DMS 273 (cell line): ENCODE measurements around the gene SALL4.
"Not testable (repeated sequence)": the region's sequence is repeated elsewhere in the genome, so short reads cannot be mapped to it uniquely, and the experiment has no call there.

ENCODE experiments used
- DNase-seq: peaks from one replicate; lab custom pipeline; 2025; ENCODE audit not compliant: unreplicated experiment; lab: John Stamatoyannopoulos, UW

Gene SALL4

DNA sequence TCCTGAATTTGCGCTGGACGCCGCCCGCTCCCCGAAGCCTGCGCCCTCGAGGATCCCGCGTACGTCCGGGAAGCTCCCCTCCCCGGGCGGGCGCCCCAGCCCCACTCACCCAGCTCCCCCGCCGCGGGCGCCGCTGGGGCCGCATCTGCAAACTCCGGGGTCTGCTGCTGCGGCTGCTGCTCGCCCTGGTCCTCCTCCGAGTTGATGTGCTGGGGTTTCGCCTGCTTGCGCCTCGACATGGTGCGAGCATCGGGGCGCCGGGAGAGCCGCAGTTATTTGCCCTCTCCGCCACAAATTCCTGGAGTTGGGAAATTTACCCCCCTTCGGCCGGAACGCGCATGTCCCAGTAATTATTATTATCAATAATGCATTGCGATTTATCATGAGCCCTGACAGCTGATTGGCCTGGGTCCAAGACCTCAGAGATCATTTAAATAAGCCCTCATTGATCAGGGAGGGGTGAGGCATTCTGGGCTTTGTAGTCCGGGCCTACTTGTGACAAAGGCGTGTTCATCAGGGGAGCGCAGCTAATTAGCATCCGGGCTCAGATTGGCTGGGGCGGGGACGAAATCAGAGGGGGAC lies at the start of gene SALL4:
SALL4 (minus strand) TSS at position 352 of the 582 bp plus-strand sequence; CDS start at position 239, 113 bp downstream.
- no peak for DNase-seq

DNA sequence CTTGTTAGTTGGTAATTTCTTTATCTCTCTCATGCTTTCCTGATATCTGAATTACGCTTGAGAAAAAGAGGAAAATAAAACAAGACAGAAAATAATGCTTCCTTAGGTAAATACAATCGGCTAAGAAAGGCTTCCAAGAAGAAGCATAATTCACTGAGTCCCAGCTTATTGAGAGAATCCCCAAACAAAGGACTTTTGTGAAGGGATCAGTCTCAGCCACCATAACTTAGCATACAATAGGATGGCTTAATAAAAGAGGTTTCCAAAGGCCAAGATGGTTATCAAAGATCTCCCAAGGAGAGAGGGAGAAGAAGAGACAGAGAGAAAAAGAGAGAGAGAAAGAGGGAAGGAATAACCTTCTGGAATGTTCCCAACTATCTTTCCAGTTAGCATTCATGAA lies 46.0 kb upstream of the SALL4 start:
- DNase-seq, result no peak

DNA sequence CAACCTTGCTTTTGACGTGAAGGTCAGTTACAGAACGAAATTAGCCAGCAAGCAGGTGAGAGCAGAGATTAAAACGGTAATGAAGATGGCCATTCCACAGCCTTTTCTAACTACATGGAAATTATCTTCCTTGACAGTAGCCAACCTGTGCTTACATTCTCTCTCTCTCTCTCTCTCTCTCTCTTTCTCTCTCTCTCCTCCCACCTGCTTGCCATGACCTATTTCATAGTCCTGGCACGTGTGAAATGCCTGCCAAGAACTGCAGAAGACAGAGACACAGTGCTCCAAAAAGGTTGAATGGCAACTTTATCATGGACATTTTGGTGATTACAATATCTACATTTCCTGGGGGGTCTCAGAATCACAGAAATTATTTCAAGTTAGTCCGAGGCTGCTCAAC lies 38.5 kb upstream of the SALL4 start:
- no peak for DNase-seq

DNA sequence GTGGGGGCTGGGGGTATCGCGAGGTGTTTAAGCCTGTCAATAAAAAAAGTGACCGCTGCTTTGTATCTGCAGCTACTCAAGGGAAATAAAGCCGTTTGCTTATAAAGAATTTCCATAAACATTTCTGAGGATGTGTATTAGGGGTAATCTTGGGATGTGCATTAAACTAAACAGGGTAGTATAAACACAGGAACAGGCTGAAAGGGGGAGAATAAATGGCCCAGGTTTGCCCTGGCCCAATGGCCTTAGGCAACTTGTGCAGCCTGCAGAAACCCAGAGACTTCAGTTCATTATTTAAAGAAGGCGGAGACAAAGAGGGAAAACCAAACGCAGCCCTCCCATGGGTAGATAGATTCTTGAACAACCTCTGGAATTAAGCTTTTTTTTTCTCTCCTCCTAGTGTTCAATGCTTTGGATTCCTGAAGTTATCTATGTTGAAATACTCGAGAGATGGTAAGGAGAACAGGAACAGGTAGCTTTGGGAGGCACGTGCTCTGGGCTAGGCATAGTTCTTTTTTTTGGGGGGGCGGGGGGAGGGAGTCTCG lies 35.6 kb upstream of the SALL4 start:
- no peak for DNase-seq

DNA sequence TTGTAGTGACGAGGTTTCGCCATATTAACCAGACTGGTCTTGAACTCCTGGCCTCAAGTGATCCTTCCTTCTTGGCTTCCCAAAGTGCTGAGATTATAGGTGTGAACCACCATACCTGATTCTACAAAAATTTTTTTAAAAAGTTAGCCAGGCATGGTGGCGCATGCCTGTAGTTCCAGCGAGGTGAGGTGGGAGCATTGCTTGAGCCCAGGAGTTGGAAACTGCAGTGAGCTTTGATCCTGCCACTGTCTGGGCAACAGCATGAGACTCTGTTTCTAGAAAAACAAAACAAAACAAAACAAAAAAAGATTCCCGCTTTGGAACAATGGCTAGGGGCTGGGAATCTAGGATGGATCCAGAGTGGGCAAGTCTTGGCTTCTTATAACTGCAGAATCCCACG lies 35.1 kb upstream of the SALL4 start:
- DNase-seq, result no peak

DNA sequence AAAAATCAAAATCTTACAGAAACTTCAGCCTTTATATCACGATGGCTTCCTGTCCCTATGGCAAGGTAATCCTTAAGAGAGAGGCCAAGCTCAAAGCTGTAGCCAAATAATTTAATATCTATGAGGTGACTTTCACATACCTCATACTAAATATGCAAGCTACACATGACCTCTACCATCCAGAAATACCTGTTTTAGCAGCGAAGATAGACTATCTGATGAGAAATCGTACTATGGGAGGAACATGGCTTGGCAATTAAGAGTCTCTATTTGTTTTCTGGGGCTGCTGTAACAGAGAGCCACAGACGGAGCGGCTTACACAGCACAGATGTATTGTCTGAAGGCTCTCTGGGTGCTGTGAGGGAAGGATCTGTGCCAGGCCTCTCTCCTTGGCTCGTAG lies 31.0 kb upstream of the SALL4 start:
- no peak for DNase-seq

DNA sequence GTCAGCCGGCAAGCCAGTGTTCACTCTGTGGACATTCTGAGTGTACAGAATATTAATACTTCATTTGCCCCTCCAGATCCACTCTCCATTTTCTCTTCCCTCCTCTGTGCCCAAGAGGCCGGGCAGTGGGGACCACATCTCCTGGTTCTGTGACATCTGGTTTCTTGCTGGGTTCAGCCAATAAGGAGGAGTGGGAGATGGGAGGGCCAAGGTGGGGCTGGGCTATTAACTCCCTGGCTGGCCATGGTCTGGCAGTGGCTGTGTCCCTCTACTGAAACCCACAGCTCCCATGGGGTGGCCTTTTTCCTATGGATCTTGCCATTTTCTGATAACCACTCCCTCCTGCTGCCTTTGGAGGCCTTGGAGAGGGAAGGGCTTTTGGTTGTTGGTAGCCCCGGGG lies 30.0 kb upstream of the SALL4 start:
- DNase-seq, result no peak

DNA sequence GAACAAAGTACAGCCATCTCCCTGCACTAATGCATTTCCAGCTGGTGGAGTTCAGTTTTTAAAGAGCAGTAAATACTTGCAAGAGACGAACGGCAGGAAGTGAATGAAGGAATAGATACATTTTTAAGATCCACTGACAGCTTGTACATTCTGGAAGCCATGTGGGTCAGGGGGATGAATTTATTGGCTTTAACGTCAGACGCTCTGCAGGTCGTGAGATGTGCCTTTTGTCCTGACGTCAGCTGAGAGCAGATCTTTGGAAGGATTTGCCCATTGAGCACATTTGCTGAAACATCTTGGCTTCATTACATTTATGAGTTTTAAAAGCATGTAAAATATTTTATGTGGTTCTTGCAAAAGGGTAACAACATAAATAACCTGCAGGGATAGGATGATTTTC lies 29.5 kb upstream of the SALL4 start:
- no peak for DNase-seq

DNA sequence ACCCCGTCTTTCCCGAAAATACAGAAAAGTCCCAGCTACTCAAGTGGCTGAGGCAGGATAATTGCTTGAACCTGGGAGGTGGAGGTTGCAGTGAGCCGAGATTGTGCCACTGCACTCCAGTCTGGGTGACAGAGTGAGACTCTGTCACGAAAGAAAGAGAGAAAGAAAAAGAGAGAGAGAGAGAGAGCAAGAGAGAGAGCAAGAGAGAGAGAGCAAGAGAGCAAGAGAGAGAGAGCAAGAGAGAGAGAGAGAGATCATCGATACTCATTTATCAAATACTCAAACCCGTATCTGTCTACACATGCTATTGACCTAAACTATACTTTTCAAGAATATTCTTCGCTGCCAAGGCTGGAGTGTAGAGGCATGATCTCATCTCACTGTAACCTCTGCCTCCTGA lies 28.2 kb upstream of the SALL4 start:
- no peak for DNase-seq

DNA sequence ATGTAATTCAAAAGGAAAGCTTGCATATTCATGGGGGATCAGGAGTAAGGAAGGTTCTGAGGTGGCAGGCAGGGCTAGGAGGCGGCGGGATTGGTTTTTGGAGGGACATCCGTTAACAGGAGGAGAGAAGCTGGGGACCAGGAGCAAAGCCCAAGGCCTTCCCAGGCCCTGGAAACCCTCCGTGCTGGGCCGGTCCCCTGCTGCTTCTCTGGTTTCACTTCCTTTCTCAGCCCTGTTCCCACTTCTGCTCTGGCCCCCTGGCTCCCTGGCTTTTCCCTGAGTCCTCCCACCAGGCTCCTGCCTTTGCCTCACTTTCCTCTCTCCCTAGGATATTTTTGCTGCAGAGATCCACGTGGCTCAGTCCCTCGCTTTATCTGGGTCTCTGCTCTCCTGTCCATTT lies 26.4 kb upstream of the SALL4 start:
- no peak for DNase-seq

DNA sequence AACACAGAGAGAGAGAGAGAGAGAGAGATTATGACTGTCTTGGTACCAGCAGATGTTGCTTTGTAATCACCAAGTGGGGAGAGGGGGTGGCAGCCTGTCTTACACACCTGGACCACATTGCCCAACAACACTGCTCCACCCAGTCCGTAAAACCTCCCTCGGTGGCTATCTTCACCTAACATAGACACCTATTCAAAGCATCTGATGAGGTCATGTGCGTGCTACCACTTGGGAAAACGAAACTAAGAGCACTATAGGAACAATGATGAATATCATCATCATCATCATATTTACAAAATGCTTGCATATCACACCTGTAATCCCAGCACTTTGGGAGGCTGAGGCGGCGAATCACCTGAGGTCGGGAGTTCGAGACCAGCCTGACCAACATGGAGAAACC lies 24.1 kb upstream of the SALL4 start:
- no peak for DNase-seq

DNA sequence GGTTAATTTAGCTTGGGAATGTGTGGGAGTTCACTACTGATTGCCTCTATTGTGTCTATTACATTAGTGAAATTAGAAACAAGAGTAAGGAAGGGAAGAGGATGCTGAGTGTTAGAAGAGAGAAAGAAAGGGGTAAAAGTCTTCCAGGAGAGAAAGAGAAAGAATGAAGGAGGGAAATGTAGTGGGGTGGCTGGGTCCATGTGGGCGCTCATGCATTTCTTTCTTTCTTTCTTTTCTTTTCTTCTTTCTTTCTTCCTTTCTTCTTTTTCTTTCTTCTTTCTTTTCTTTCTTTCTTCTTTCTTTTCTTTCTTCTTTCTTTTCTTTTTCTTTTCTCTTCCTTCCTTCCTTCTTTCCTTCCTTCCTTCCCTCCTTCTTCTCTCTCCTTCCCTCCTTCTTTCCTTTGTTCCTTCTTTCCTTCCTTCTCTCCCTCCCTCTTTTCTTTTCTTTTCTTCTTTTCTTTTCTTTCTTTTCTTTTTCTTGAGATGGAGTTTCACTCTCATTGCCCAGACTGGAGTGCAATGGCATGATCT lies 16.2 kb upstream of the SALL4 start:
- no peak for DNase-seq

DNA sequence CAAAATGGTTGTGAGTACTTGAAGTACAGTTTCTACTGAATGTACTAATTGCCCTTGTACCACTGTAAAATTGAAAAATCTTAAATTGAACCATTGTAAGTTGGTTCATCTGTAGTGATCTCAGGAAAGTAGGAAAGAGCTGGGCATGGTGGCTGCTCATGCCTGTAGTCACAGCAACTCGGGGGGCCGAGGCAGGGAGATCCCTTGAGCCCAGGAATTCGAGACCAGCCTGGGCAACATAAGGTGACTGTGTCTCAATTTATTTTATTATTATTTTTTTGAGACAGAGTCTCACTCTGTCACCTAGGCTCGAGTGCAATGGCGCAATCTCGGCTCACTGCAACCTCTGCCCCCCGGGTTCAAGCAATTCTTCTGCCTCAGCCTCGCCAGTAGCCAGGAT lies 14.5 kb upstream of the SALL4 start:
- DNase-seq, result not testable (repeated sequence)

DNA sequence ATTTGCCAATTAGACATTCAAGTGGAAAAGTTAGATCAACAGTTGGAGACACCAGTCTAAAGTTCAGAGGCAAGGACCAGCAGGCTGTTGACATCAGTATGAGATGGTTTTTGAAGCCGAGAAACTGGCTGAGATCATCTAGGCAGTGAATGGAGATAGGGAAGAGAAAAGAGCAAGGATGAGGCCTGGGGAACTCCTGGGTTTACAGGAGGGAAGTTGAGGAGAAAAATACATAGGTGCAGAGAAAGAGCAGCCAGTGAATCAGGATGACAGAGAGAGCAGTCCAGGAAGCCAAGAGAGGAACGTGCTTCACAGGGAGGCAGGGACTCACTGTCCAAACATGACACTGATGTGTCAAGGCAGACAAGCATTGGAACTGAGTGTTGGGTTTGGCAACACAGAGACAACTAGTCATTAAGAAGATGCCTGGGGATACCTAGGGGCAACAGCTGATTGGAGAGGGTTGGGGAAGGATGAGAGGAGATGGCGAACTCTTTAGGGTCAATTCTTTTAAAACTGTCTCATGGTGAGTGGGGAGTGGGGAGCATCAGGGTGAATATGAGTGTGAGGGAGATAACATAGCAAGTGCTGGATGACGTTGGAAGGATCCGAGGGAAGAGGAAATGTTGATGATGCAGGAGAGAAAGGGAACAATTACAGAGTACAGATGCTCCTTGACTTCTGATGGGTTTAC lies 13.2 kb upstream of the SALL4 start:
- DNase-seq, result no peak

DNA sequence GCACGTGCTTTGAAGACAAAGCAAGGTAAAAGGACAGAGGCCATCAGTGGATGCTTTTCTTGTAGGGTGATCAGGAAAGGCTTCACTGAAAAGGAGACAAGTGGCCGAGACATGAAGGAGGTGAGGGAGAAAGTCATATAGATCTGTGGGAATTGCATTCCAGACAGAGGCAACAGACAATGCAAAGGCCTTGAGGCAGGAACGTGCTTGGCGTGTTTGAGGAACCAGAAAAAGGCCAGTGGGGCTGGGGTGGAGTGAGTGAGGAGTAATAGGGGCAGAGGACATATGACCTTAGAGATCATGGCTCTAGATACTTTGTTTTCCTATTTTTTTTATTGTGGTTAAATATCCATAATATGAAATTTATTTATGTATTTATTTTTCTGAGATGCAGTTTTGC lies 10.5 kb upstream of the SALL4 start:
- DNase-seq, result no peak

DNA sequence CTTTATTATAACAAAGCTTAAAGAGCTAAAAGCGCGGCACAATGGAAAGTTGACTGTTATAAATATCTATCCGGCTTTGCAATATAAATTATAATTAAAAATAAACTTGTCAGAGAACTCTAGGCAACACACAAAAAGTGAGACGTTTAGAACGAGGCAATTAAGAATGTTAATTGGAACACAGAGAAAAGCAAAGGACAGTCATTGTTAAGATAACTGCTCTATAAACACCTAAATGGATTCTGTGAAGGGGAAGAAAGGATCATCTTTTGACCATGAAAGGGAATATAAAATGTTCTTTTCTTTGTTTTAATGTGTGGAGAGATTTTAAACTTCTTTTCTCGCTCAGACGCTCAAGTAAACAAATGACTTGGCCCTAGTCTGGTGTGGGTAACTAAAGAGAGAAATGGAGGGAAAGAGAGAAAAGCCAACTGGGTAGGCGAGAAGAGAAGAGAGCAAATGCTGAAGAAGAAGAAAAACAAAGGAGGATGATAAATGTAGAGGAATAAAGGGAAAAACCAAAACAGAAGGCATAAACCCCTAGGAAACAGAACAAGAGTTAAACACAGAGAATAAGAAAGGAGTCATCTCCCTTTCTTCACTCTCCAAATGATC lies 9.3 kb upstream of the SALL4 start:
- no peak for DNase-seq

DNA sequence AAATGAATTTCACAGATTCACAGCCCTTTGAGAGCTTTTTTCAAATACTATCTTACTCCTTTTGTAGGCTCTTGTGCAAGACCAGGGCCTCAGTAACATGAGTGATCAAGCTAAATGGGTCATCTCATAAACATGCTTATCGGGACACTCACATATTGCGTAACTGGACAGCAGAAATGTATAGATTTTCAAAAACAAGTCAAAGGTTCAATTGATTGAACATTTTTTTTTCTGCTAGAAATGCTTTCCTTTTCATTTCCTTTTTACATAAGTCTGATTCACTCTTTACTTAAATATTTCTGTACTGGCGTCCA lies 8.7 kb upstream of the SALL4 start:
- no peak for DNase-seq

DNA sequence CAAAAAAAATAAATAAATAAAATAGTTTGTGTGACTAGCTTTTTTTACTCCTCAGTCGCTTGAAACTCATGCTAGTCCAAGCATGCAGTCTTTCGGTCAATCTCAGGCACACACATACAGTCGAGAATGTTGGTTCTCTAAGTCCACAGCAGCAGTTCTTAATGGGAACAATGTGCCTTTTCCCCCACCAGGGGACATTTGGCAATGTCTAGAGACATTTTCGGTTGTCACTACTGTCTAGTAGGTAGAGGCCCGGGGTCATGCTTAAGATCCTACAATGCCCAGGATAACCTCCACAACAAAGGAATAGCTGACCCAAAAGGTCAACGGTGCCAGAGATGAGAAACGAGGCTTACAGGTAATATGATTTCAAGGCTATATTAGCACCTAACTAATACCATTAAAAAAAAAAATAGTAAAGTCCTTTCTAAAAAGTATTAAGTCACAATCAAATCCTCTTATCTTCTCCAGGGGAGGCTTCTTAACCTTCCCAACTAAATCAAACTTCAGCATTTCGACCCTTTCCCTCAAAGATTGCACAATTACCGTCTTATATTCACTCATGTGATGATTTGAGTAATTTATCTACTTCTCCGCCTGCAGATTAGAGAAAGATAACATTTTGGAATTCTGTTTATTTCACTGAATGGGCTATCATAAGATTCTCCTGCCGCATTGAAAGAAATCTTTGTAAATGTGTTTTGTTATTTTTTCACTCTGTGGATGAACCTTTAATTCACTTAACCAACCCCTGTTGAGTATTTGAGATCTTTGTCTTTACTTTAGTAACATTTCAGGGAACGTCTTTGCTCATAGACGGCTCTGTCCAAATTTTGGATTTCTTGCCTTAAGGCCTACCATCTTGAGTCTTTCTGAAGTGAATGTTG lies 8.1 kb upstream of the SALL4 start:
- DNase-seq, result no peak

DNA sequence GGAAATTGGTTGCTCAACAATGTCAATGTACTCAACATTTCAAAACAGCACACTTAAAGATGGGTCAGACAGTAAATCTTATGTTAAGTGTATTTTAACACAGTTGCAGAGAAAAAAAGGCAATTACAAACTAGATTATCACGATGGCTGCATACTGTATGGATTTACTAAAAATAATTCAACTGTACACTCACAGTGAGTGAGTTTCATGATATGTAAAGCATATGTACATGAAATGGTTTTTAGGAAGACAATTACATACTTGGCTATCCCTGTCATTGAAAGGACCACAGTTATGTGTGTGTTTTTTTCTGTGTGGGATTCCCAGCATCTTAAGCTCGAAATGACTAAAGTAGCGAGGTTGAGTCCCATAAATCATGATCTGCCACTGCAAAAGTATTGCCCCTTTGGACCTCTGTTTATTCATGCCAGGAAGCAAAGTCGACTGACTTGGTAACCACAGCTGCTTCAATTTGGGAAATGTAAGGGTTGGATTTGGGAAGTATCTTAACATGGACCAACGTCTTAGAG lies 5.5 kb upstream of the SALL4 start:
- no peak for DNase-seq

DNA sequence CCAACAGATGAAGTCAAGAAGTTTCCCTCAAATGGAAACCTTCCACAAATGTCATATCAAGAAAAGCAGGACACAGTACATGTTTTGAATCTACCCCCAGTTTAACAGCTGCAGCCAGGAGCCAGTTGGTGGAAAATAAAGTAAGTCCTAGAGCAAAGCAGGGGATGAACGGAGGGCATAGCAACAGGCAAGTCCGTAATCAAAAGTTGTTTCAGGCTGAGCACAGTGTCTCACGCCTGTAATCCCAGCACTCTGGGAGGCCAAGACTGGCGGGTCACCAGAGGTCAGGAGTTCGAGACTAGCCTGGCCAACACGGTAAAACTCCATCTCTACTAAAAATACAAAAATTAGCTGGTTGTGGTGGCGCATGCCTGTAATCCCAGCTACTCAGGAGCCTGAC lies 2.4 kb upstream of the SALL4 start:
- no peak for DNase-seq
